Thoracic aorta (tissue), 2 donors: Measurements from ENCODE around the gene DAB2IP. TPM values are rescaled to one million over a fixed set of nuclear protein-coding genes. Genes with fewer than 3 reads are reported as not detected.

Experiments
- ATAC-seq: fragments of 150-250 bp; one replicate; pipeline ENCODE4 v1.8.0; 2017; ENCODE audit warnings: low read depth; ENCODE audit not compliant: insufficient number of reproducible peaks, low FRiP score
- DNase-seq: peaks from one replicate; pipeline ENCODE4 v3.0.0-alpha.2; 2020; ENCODE audit warnings: low spot score
- H3K27ac ChIP-seq, 2 donors: fragments of 200-600 bp; sonication (generic); 1 replicate in 1 of 2; 2 replicates in 1 of 2; pipeline ENCODE4 v1.5.1; 2016; ENCODE audit warnings: mild to moderate bottlenecking in 2 of 2, moderate library complexity in 2 of 2
- H3K27me3 ChIP-seq: fragments of 200-600 bp; sonication (generic); replicated peaks from 2 replicates; pipeline ENCODE4 v1.6.0; 2016; ENCODE audit warnings: mild to moderate bottlenecking; ENCODE audit not compliant: insufficient read depth
- H3K36me3 ChIP-seq: fragments of 200-600 bp; sonication (generic); one replicate; pipeline ENCODE4 v1.5.1; 2016
- H3K4me1 ChIP-seq, 2 donors: fragments of 200-600 bp; sonication (generic); 1 replicate in 1 of 2; 2 replicates in 1 of 2; pipeline versions ENCODE4 v1.5.1 to v1.6.0; 2016; ENCODE audit warnings: low read depth in 2 of 2, mild to moderate bottlenecking in 1 of 2; ENCODE audit not compliant: control insufficient read depth in 1 of 2
- H3K4me3 ChIP-seq: fragments of 200-600 bp; sonication (generic); 2 replicates; pipeline ENCODE4 v1.5.1; 2016; ENCODE audit warnings: mild to moderate bottlenecking
- H3K9me3 ChIP-seq: fragments of 200-600 bp; sonication (generic); 2 replicates; pipeline ENCODE4 v1.5.1; 2016
- CTCF ChIP-seq: fragments of 200-600 bp; sonication (generic); IDR thresholded peaks from one replicate; pipeline ENCODE4 v1.5.1; 2019; ENCODE audit warnings: antibody characterized with exemption
- total RNA-seq, 2 donors: library from RNA; depleted of rRNA; stranded (reverse); fragments of >200 nt; gene quantifications; one replicate each; pipeline versions ENCODE4 v1.1.0 to v1.2.3, GENCODE V29; 2016

Gene DAB2IP
- total RNA-seq, 2 donors from 2014 or later = 87.4 to 104 TPM

GRCh38 chr9:121700832-121701419 lies 49.5 kb downstream of the DAB2IP start:
- Histone ChIP-seq H3K27ac (peak overlapping the region in 1 of 2 donors; percentile 25), H3K4me3 (peak overlapping the region; percentile 79), H3K9me3 (no peaks in the 10 kb centered on the region), H3K36me3 (no peaks in the 10 kb centered on the region), H3K27me3 (no peaks in the 10 kb centered on the region), H3K4me1 (peaks cover 12 to 26% of the 10 kb centered on the region in 2 donors)
- ATAC-seq (no peak), DNase-seq (no peak)
- no peak for TF ChIP-seq CTCF

GRCh38 chr9:121701736-121702261 lies 50.4 kb downstream of the DAB2IP start:
- no peak overlapping the region for H3K27ac ChIP-seq
- DNase-seq (no peak), ATAC-seq (no peak)
- no peaks in the 10 kb centered on the region for H3K9me3 ChIP-seq
- no peak for TF ChIP-seq CTCF
- H3K4me3 ChIP-seq = no peak overlapping the region
- H3K27me3 ChIP-seq = no peaks in the 10 kb centered on the region
- peaks cover 12 to 26% of the 10 kb centered on the region in 2 donors for H3K4me1 ChIP-seq
- H3K36me3 ChIP-seq = no peaks in the 10 kb centered on the region

GRCh38 chr9:121703014-121703734 lies 51.7 kb downstream of the DAB2IP start:
- Histone ChIP-seq H3K9me3 (no peaks in the 10 kb centered on the region), H3K4me3 (no peak overlapping the region), H3K4me1 (peaks cover 12 to 27% of the 10 kb centered on the region in 2 donors), H3K27ac (no peak overlapping the region), H3K27me3 (no peaks in the 10 kb centered on the region), H3K36me3 (no peaks in the 10 kb centered on the region)
- DNase-seq = no peak
- TF ChIP-seq CTCF = no peak
- ATAC-seq = no peak

- no peak overlapping the region for H3K27ac ChIP-seq
These were observed 52.8 kb downstream of the DAB2IP start for GRCh38 chr9:121704281-121704680.

More at GRCh38 chr9:121704281-121704680, 52.8 kb downstream of the DAB2IP start:
- DNase-seq (no peak), ATAC-seq (no peak)
- peaks cover 12 to 34% of the 10 kb centered on the region in 2 donors for H3K4me1 ChIP-seq
- H3K27me3 ChIP-seq = no peaks in the 10 kb centered on the region
- no peaks in the 10 kb centered on the region for H3K36me3 ChIP-seq
- TF ChIP-seq CTCF = no peak
- no peaks in the 10 kb centered on the region for H3K9me3 ChIP-seq
- H3K4me3 ChIP-seq = no peak overlapping the region
